H1 (cell line): ENCODE data around the gene SNRNP200. TPM values are rescaled to one million over a fixed set of nuclear protein-coding genes. Genes with fewer than 3 reads are reported as not detected.

Experiments used
- CTCF ChIA-PET: fragments of 300-600 bp; sonication (Branson Sonifier 250); formaldehyde crosslinking; loops from one replicate; lab custom pipeline; 2021; ENCODE audit not compliant: partially characterized antibody; lab: Charles Lee
- POLR2A ChIA-PET: fragments of 300-600 bp; sonication (Branson Sonifier 250); formaldehyde crosslinking; loops from one replicate; lab custom pipeline; 2021; ENCODE audit warnings: inconsistent platforms; ENCODE audit not compliant: partially characterized antibody; lab: Charles Lee
- DNase-seq, 2 experiments: peaks; one replicate each; pipeline versions ENCODE4 v3.0.0 to v3.0.0-alpha.2; 2010 to 2022; ENCODE audit warnings: low spot score in 2 of 2, low read depth in 1 of 2, mixed read lengths in 1 of 2
- FAIRE-seq: peaks from 2 replicates; lab custom pipeline; 2011; peaks lifted over from hg19 to GRCh38; lab: Jason Lieb, UNC
- H2AFZ ChIP-seq: 2 replicates; pipeline ENCODE4 v1.8.1; 2012; ENCODE audit warnings: low read length, inconsistent platforms
- H2AK5ac ChIP-seq: 2 replicates; pipeline ENCODE4 v1.6.1; 2013; ENCODE audit warnings: low read depth, low read length
- H2BK120ac ChIP-seq: replicated peaks from 2 replicates; pipeline ENCODE3; 2013; ENCODE audit warnings: low read depth, low read length, inconsistent platforms
- H2BK12ac ChIP-seq: 2 replicates; pipeline ENCODE4 v1.6.1; 2013; ENCODE audit warnings: low read depth, low read length
- H2BK15ac ChIP-seq: 2 replicates; pipeline ENCODE4 v1.6.1; 2013; ENCODE audit warnings: low read length
- H2BK20ac ChIP-seq: 2 replicates; pipeline ENCODE4 v1.6.1; 2013; ENCODE audit warnings: low read length
- H2BK5ac ChIP-seq: 2 replicates; pipeline ENCODE4 v1.6.1; 2013; ENCODE audit warnings: low read depth, low read length
- H3K14ac ChIP-seq: 2 replicates; pipeline ENCODE4 v1.6.1; 2013; ENCODE audit warnings: inconsistent platforms; ENCODE audit not compliant: insufficient read length
- H3K18ac ChIP-seq: 2 replicates; pipeline ENCODE4 v1.6.1; 2013; ENCODE audit warnings: low read length; ENCODE audit errors: extremely low read depth
- H3K23ac ChIP-seq: 2 replicates; pipeline ENCODE4 v1.6.1; 2013; ENCODE audit warnings: inconsistent platforms; ENCODE audit not compliant: insufficient read length
- H3K23me2 ChIP-seq: 2 replicates; pipeline ENCODE4 v1.6.1; 2013; ENCODE audit warnings: low read depth, low read length
- H3K27ac ChIP-seq: 2 replicates; pipeline ENCODE4 v1.6.1; 2011; ENCODE audit warnings: low read depth, low read length, inconsistent platforms
- H3K27me3 ChIP-seq, 4 experiments: replicated peaks in 1 of 4; 1 replicate in 1 of 4; 2 replicates in 3 of 4; pipeline versions ENCODE4 v1.6.1 to v1.8.1; 2011 to 2013; ENCODE audit warnings: low read length in 3 of 4, mild to moderate bottlenecking in 3 of 4, inconsistent platforms in 2 of 4, mixed read lengths in 2 of 4, moderate library complexity in 1 of 4; ENCODE audit not compliant: control insufficient read depth in 3 of 4, insufficient read depth in 3 of 4; ENCODE audit errors: extremely low read depth in 1 of 4
- H3K36me3 ChIP-seq, 4 experiments: 2 replicates each; pipeline versions ENCODE4 v1.6.1 to v1.8.1; 2011 to 2013; ENCODE audit warnings: mild to moderate bottlenecking in 4 of 4, low read length in 3 of 4, moderate library complexity in 2 of 4, control low read depth in 1 of 4, inconsistent platforms in 1 of 4; ENCODE audit not compliant: insufficient read depth in 4 of 4, control insufficient read depth in 2 of 4
- H3K4ac ChIP-seq: replicated peaks from 2 replicates; pipeline ENCODE3; 2013; ENCODE audit warnings: low read length, low read depth, mixed read lengths, inconsistent platforms; ENCODE audit not compliant: insufficient read length
- H3K4me1 ChIP-seq, 4 experiments: replicated peaks in 1 of 4; 1 replicate in 1 of 4; 2 replicates in 3 of 4; pipeline versions ENCODE4 v1.6.1 to v1.8.1; 2011 to 2013; ENCODE audit warnings: low read length in 3 of 4, inconsistent platforms in 2 of 4, mixed read lengths in 1 of 4; ENCODE audit not compliant: insufficient read depth in 4 of 4, control insufficient read depth in 3 of 4
- H3K4me2 ChIP-seq, 2 experiments: 2 replicates each; pipeline versions ENCODE4 v1.6.1 to v1.8.1; 2011 to 2013; ENCODE audit warnings: low read depth in 2 of 2, low read length in 2 of 2, control low read depth in 1 of 2, inconsistent platforms in 1 of 2, mild to moderate bottlenecking in 1 of 2; ENCODE audit not compliant: insufficient read depth in 1 of 2
- H3K4me3 ChIP-seq, 4 experiments: fragments of 200-600, 300-600 bp in 1 of 4; sonication (generic), shearing (Covaris generic), sonication (Bioruptor Twin) in 1 of 4; 2 replicates each; pipeline versions ENCODE4 v1.5.1 to v1.8.1; 2011 to 2016; ENCODE audit warnings: low read length in 4 of 4, low read depth in 3 of 4, control low read depth in 2 of 4, inconsistent platforms in 2 of 4, mild to moderate bottlenecking in 2 of 4, mixed read lengths in 1 of 4, moderate library complexity in 1 of 4; ENCODE audit not compliant: insufficient read depth in 2 of 4; ENCODE audit errors: extremely low read depth in 1 of 4
- H3K56ac ChIP-seq: replicated peaks from 2 replicates; pipeline ENCODE3; 2013; ENCODE audit warnings: low read depth, mild to moderate bottlenecking, mixed read lengths, low read length, inconsistent platforms; ENCODE audit not compliant: insufficient read length
- H3K79me1 ChIP-seq: 2 replicates; pipeline ENCODE4 v1.6.1; 2013; ENCODE audit warnings: low read depth, low read length, control low read depth
- H3K79me2 ChIP-seq, 2 experiments: 2 replicates each; pipeline versions ENCODE4 v1.6.1 to v1.8.1; 2012 to 2013; ENCODE audit warnings: low read length in 2 of 2, mild to moderate bottlenecking in 2 of 2, inconsistent platforms in 1 of 2; ENCODE audit not compliant: insufficient read depth in 2 of 2, control insufficient read depth in 1 of 2
- H3K9ac ChIP-seq, 4 experiments: replicated peaks in 1 of 4; 1 replicate in 1 of 4; 2 replicates in 3 of 4; pipeline versions ENCODE4 v1.6.1 to v1.8.1; 2011 to 2013; ENCODE audit warnings: low read depth in 3 of 4, low read length in 3 of 4, control low read depth in 2 of 4, mild to moderate bottlenecking in 2 of 4, moderate library complexity in 2 of 4, inconsistent platforms in 1 of 4; ENCODE audit errors: extremely low read depth in 1 of 4
- H3K9me3 ChIP-seq, 2 experiments: 2 replicates each; pipeline versions ENCODE4 v1.6.1 to v1.8.1; 2012 to 2013; ENCODE audit warnings: mild to moderate bottlenecking in 2 of 2, moderate library complexity in 2 of 2, control low read depth in 1 of 2, inconsistent platforms in 1 of 2, low read depth in 1 of 2, low read length in 1 of 2, mixed read lengths in 1 of 2; ENCODE audit not compliant: insufficient read depth in 2 of 2
- H4K20me1 ChIP-seq, 2 experiments: replicated peaks in 1 of 2; 2 replicates each; pipeline versions ENCODE3 to v1.8.1; 2011 to 2013; ENCODE audit warnings: inconsistent platforms in 2 of 2, low read length in 2 of 2, mild to moderate bottlenecking in 1 of 2; ENCODE audit not compliant: insufficient read depth in 2 of 2, control insufficient read depth in 1 of 2
- H4K5ac ChIP-seq: 2 replicates; pipeline ENCODE4 v1.6.1; 2013; ENCODE audit warnings: low read length, low read depth, mixed read lengths, inconsistent platforms; ENCODE audit not compliant: insufficient read length
- H4K8ac ChIP-seq: 2 replicates; pipeline ENCODE4 v1.8.0; 2013; ENCODE audit warnings: mild to moderate bottlenecking, moderate library complexity, low read length, inconsistent platforms; ENCODE audit not compliant: insufficient read depth; ENCODE audit errors: extremely low read depth
- H4K91ac ChIP-seq: replicated peaks from 2 replicates; pipeline ENCODE3; 2013; ENCODE audit warnings: low read length, mixed read lengths, inconsistent platforms; ENCODE audit not compliant: insufficient read length
- ATF2 ChIP-seq: IDR thresholded peaks from 2 replicates; pipeline ENCODE4 v1.6.1; 2012; ENCODE audit warnings: low read length, inconsistent platforms
- WGBS, 2 experiments: shearing (Covaris generic) in 1 of 2; methylation state at CpG; one replicate each; pipeline versions ENCODE4 v1.1.6 to v1.1.7; 2013 to 2015; ENCODE audit warnings: low lambda C conversion rate in 2 of 2, mixed read lengths in 2 of 2, inconsistent platforms in 1 of 2, low coverage in 1 of 2, missing lambda C conversion rate in 1 of 2; ENCODE audit not compliant: insufficient replicate concordance in 2 of 2, insufficient coverage in 1 of 2, insufficient read length in 1 of 2; ENCODE audit errors: extremely low coverage in 1 of 2, missing lambda C conversion rate in 1 of 2; 5-methylcytosine and 5-hydroxymethylcytosine counted together
- polyA plus RNA-seq, 7 experiments: library from polyadenylated mRNA; depleted of rRNA in 3 of 7; stranded (reverse) in 5 of 7; unstranded in 2 of 7; fragments of >200 nt in 5 of 7; fragments of 200-250 nt in 2 of 7; gene quantifications; 1 replicate in 5 of 7; 2 replicates in 1 of 7; 4 replicates in 1 of 7; pipeline versions ENCODE4 v1.2.1 to v1.2.3, GENCODE V29; 2011 to 2013; ENCODE audit warnings: missing spikeins in 2 of 7, mixed read lengths in 2 of 7
- total RNA-seq: library from RNA; stranded (reverse); fragmentation: NEBNext Ultra II Directional; extraction: Animal tissue kit (Norgen Biotek cat#: 25700); gene quantifications from 2 replicates; pipeline ENCODE4 v1.2.1, GENCODE V29; 2021

Gene SNRNP200
- total and polyA plus RNA-seq, 2 of the 8 experiments (the other 6 are each of a cell fraction or from before 2014, with no cell fraction given) = 190 to 289 TPM

GRCh38 chr2:96325884-96326255 is 20.5 kb upstream of the SNRNP200 start:
- 0 out of 2 replicates have a peak overlapping the region, but pooled peaks have one; percentile 27 for H2BK12ac ChIP-seq
- H3K18ac ChIP-seq = 0 out of 2 replicates have a peak overlapping the region, but pooled peaks have one; percentile 51
- no peak overlapping the region for H3K27ac ChIP-seq
- no peak for DNase-seq
- H3K23me2 ChIP-seq = peaks cover 19% of the 10 kb centered on the region; the same call in 1 of the 2 replicates
- H2BK5ac ChIP-seq = no peak overlapping the region
- no peak overlapping the region for H4K8ac ChIP-seq
- ChIA-PET POLR2A (interaction anchor here (1.1 to 3.1 kb wide), 3 partner anchors 10 to 124 kb away, joined by 4 to 26 read pairs (median 4); partner anchors contain the start of gene NCAPH), CTCF (interaction anchor here (0.7 to 1.5 kb wide), 4 partner anchors 19 to 214 kb away, joined by 3 to 4 read pairs (median 3); no protein-coding TSS in a partner anchor)
- no peaks in the 10 kb centered on the region for H3K79me2 ChIP-seq
- peaks cover under 1 to 32% (median 22%) of the 10 kb centered on the region in 4 experiments for H3K27me3 ChIP-seq
- H2AK5ac ChIP-seq = no peak overlapping the region
- H3K56ac ChIP-seq = no peak overlapping the region
- no peak overlapping the region for H4K5ac ChIP-seq
- no peak overlapping the region for H2BK15ac ChIP-seq
- peaks cover 2% of the 10 kb centered on the region; the same call in 1 of the 2 replicates for H3K79me1 ChIP-seq
- H3K14ac ChIP-seq = no peak overlapping the region
- no peak for TF ChIP-seq ATF2
- H2AFZ ChIP-seq = peak overlapping the region; percentile 16
- peak overlapping the region; percentile 40 to 64 (median 62) for H3K4me3 ChIP-seq
- H4K91ac ChIP-seq = no peak overlapping the region
- no peak overlapping the region for H2BK20ac ChIP-seq
- H3K9ac ChIP-seq = peak overlapping the region in 1 of 4 experiments; percentile 26; a peak in 1 of 7 replicates
- no peak overlapping the region for H2BK120ac ChIP-seq
- peaks cover under 1 to 9% (median 3%) of the 10 kb centered on the region in 4 experiments for H3K4me1 ChIP-seq
- H3K9me3 ChIP-seq = no peaks in the 10 kb centered on the region
- peaks cover 0 to 4% (median 2%) of the 10 kb centered on the region in 4 experiments; a peak in 3 of 8 replicates for H3K36me3 ChIP-seq
- FAIRE-seq = no peak
- WGBS, 2 experiments = 37% methylated on average over 7 of the region's 8 CpGs; no CpG with 5 or more reads in 1 of the 2 experiments
- no peak overlapping the region for H3K23ac ChIP-seq
- peak overlapping the region; percentile 81 to 82 for H3K4me2 ChIP-seq
- H3K4ac ChIP-seq = no peak overlapping the region
- H4K20me1 ChIP-seq = no peaks in the 10 kb centered on the region
